ENCODE results near the gene VSNL1. TPM values are rescaled to one million over a fixed set of nuclear protein-coding genes. Genes with fewer than 3 reads are reported as not detected.

The VSNL1 gene
- total RNA-seq, 1 donor from 2014 or later = 0.13 TPM

DNA sequence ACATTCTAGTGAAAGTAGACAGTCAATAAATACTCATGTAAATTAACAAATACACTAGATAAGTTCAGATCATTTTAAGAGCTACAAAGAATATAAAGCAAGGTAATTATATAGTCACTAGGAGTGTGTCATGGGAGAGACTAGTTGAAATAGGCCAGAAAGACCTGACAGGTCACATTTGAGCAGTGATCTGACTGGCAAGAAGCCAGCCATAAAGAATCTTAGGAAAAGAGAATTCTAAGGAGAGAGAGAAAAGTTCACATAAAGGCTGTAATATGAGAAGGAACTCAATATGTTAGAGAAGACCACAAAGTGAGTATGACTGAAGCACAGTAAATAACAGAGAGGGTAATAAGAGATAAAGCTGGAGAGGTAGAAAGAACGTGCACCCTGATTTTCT, 31.2 kb downstream of the VSNL1 start:
- H3K36me3 ChIP-seq (ENCODE audit: control insufficient read depth, insufficient read depth, low read length) = no peaks in the 10 kb centered on the region
- no peak for DNase-seq (ENCODE audit: low read depth)
- H3K4me3 ChIP-seq (ENCODE audit: low read depth, low read length) = no peak overlapping the region
- H3K27me3 ChIP-seq (ENCODE audit: control insufficient read depth, insufficient read depth, low read length) = no peaks in the 10 kb centered on the region
- TF ChIP-seq, protein P1, sequence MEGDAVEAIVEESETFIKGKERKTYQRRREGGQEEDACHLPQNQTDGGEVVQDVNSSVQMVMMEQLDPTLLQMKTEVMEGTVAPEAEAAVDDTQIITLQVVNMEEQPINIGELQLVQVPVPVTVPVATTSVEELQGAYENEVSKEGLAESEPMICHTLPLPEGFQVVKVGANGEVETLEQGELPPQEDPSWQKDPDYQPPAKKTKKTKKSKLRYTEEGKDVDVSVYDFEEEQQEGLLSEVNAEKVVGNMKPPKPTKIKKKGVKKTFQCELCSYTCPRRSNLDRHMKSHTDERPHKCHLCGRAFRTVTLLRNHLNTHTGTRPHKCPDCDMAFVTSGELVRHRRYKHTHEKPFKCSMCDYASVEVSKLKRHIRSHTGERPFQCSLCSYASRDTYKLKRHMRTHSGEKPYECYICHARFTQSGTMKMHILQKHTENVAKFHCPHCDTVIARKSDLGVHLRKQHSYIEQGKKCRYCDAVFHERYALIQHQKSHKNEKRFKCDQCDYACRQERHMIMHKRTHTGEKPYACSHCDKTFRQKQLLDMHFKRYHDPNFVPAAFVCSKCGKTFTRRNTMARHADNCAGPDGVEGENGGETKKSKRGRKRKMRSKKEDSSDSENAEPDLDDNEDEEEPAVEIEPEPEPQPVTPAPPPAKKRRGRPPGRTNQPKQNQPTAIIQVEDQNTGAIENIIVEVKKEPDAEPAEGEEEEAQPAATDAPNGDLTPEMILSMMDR (IDR thresholded peaks at IDR 0.05; ENCODE audit: insufficient read depth, low read length, poor library complexity, severe bottlenecking) = no peak

DNA sequence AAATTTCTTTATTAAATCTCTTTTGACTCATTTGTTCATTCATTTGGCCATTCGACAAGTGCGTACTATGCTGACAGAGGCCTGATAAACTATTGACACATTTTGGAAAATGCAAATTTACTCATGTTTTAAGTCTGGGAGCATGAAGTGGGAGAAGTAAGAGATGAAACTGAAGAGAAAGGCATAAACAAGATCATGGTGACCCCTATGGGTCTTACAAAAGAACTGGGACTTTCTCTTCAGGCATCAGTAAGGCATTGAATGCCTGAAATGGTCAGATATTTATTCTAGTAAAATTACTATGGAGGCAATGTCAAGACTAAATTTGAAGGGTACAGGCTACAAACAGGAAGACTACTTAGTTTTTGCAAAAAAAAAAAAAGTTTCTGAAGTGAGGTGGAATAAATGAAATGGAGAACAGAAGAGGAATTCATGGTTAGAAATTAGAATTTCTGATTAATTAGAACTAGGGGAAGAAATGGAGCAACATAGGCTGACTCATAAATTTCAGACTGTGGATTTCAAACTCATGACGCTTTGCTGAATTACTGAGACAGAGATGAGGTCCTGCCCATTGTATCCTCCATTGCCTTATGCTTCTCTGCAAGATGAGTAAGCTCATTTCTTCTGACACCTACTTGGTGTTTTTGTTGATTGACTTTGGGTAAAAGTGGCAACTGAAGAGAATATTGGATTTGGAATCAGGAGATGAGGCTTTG, 32.7 kb downstream of the VSNL1 start:
- no peaks in the 10 kb centered on the region for H3K27me3 ChIP-seq (ENCODE audit: control insufficient read depth, insufficient read depth, low read length)
- no peak for DNase-seq (ENCODE audit: low read depth)
- no peaks in the 10 kb centered on the region for H3K36me3 ChIP-seq (ENCODE audit: control insufficient read depth, insufficient read depth, low read length)
- TF ChIP-seq, protein P1 (IDR thresholded peaks at IDR 0.05; ENCODE audit: insufficient read depth, low read length, poor library complexity, severe bottlenecking) = peak; percentile 26
- no peak overlapping the region for H3K4me3 ChIP-seq (ENCODE audit: low read depth, low read length)

DNA sequence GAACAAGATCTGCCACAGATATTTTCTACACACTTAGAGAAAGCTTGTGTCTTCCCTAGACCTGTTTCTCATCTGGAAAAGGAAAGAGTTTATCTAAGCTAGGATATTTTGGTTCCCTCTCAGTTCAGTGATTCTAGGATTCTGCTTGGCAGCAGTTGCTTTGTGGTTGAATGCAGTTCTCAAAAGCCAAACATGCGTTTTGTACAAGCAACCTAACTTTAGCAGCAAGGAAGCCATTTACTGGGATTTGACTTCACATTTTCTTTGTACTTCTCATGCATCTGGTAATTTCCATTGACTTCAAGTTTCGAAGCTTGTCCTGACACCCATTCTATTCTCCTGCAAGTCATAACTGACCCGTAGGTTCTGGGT, 33.3 kb downstream of the VSNL1 start:
- Histone ChIP-seq H3K27me3 (ENCODE audit: control insufficient read depth, insufficient read depth, low read length) (no peaks in the 10 kb centered on the region), H3K36me3 (ENCODE audit: control insufficient read depth, insufficient read depth, low read length) (no peaks in the 10 kb centered on the region), H3K4me3 (ENCODE audit: low read depth, low read length) (no peak overlapping the region)
- TF ChIP-seq, protein P1 (IDR thresholded peaks at IDR 0.05; ENCODE audit: insufficient read depth, low read length, poor library complexity, severe bottlenecking) = no peak
- DNase-seq (ENCODE audit: low read depth) = no peak

DNA sequence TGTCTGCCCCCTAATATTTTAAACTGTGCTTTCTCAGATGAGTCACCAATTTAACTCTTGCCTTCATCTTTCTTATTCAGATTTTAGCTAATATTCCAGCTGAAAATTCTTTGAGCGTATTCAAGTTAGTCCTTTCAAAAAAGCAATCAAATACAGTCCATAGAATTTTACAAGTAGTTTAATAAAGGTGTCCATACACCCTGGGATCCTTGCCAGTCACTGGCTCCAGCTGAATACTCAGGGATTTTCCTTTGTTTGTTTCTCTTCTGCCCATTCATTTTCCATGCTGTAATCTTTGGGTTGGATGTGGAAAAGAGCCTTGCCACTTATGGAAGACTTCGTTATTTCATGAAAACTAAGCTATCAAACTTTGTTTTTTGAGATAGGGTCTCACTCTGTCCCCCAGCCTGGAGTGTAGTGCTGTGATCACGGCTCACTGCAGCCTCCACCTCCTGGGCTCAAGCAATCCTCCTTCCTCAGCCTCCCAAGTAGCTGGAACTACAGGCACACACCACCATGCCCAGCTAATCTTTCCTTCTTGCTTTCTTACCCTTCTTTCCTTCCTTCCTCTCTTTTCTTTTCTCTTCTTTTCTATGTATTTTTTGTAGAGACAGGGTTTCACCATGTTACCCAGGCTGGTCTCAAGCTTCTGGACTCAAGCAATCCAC, 34.0 kb downstream of the VSNL1 start:
- no peaks in the 10 kb centered on the region for H3K27me3 ChIP-seq (ENCODE audit: control insufficient read depth, insufficient read depth, low read length)
- TF ChIP-seq, protein P1 (IDR thresholded peaks at IDR 0.05; ENCODE audit: insufficient read depth, low read length, poor library complexity, severe bottlenecking) = no peak
- no peak overlapping the region for H3K4me3 ChIP-seq (ENCODE audit: low read depth, low read length)
- no peak for DNase-seq (ENCODE audit: low read depth)
- H3K36me3 ChIP-seq (ENCODE audit: control insufficient read depth, insufficient read depth, low read length) = no peaks in the 10 kb centered on the region

DNA sequence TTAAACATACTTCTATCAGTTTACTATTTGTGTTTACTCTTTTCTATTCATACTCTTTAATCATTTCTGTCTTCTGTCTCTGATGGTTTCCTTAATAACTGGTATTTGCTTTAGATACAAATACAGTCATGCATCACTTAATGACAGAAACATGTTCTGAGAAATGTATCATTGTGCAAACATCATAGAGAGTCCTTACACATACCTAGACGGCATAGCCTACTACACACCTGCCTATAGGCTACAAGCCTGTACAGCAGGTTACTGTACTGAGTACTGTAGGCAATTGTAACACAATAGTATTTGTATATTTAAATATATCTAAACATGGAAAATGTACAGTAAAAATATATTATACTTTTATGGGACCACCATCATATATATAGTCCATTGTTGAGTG, 36.3 kb downstream of the VSNL1 start:
- no peak for DNase-seq (ENCODE audit: low read depth)
- H3K36me3 ChIP-seq (ENCODE audit: control insufficient read depth, insufficient read depth, low read length) = no peaks in the 10 kb centered on the region
- H3K4me3 ChIP-seq (ENCODE audit: low read depth, low read length) = no peak overlapping the region
- H3K27me3 ChIP-seq (ENCODE audit: control insufficient read depth, insufficient read depth, low read length) = no peaks in the 10 kb centered on the region
- TF ChIP-seq, protein P1 (IDR thresholded peaks at IDR 0.05; ENCODE audit: insufficient read depth, low read length, poor library complexity, severe bottlenecking) = no peak
